Thyroid gland (tissue), 4 donors: Measurements from ENCODE around the gene MCUR1. TPM values are rescaled to one million over a fixed set of nuclear protein-coding genes. Genes with fewer than 3 reads are reported as not detected.
A peak's percentile ranks its signal among the peaks of the same experiment; 100 is the strongest.
"Not testable (repeated sequence)": the region's sequence is repeated elsewhere in the genome, so short reads cannot be mapped to it uniquely, and the experiment has no call there.

ENCODE experiments used
- DNase-seq, 2 donors: peaks; one replicate each; pipeline ENCODE4 v3.0.0-alpha.2; 2019
- H3K27ac ChIP-seq, 3 donors: fragments of 200-600 bp; sonication (generic); 1 replicate in 2 of 3; 2 replicates in 1 of 3; pipeline ENCODE4 v1.5.1; 2016 to 2019; ENCODE audit warnings: mild to moderate bottlenecking in 1 of 3, moderate library complexity in 1 of 3
- H3K27me3 ChIP-seq: fragments of 200-600 bp; sonication (generic); one replicate; pipeline ENCODE4 v1.5.1; 2019
- H3K36me3 ChIP-seq, 2 donors: fragments of 200-600 bp; sonication (generic); one replicate each; pipeline ENCODE4 v1.5.1; 2016 to 2019
- H3K4me1 ChIP-seq, 2 donors: fragments of 200-600 bp; sonication (generic); one replicate each; pipeline ENCODE4 v1.5.1; 2017 to 2019
- H3K4me3 ChIP-seq, 3 donors: fragments of 200-600 bp; sonication (generic); replicated peaks in 1 of 3; 1 replicate in 2 of 3; 2 replicates in 1 of 3; pipeline ENCODE4 v1.5.1; 2016; ENCODE audit warnings: mild to moderate bottlenecking in 1 of 3
- H3K9me3 ChIP-seq: fragments of 200-600 bp; sonication (generic); one replicate; pipeline ENCODE4 v1.5.1; 2017
- POLR2A ChIP-seq, 2 donors: fragments of 450-650 bp; IDR thresholded peaks; one replicate each; pipeline ENCODE4 v1.6.1; 2017; ENCODE audit warnings: antibody characterized with exemption in 2 of 2, mild to moderate bottlenecking in 2 of 2, moderate library complexity in 1 of 2
- WGBS, 2 donors: methylation state at CpG; one replicate each; pipeline ENCODE4 v1.1.5; 2017; 5-methylcytosine and 5-hydroxymethylcytosine counted together
- intact Hi-C: fragments of 100-400 bp; cut with DNase I; formaldehyde crosslinking; loops from one replicate; pipeline ENCODE4 v1.15.1; 2023
- total RNA-seq, 4 donors: library from RNA; depleted of rRNA; stranded (reverse); fragments of >200 nt; gene quantifications; one replicate each; pipeline ENCODE4 v1.2.3, GENCODE V29; 2016
- TF ChIP-seq, protein P1 (sequence below), 6 experiments: fragments of 200-600 bp in 3 of 6; fragments of 450-650 bp in 3 of 6; sonication (generic) in 3 of 6; IDR thresholded peaks; one replicate each; pipeline ENCODE4 v1.5.1; 2016 to 2019; ENCODE audit warnings: antibody characterized with exemption in 6 of 6, mild to moderate bottlenecking in 2 of 6, inconsistent platforms in 1 of 6, moderate library complexity in 1 of 6

The MCUR1 gene
- total RNA-seq, 4 donors from 2014 or later: 22.2 to 30.7 (median 25.5) TPM

DNA sequence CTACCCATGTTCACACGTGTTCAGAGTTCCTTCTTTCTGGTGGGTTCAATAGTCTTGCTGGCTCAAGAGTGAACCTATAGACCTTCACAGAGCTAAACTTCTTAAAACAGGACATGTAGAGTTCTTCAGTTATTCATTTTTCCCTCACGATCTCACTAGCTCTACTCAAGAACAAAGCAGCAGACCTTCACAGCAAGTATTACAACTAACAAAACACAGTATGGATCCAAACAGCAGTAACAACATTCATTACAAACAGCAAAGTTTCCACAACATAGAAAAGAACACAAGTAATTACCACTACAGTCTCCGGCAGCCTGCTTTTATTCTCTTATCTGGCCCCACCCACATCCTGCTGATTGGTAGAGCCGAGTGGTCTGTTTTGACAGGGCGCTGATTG is 39.5 kb upstream of the MCUR1 start:
- TF ChIP-seq POLR2A (IDR thresholded peaks at IDR 0.05): no peak
- TF ChIP-seq, protein P1, sequence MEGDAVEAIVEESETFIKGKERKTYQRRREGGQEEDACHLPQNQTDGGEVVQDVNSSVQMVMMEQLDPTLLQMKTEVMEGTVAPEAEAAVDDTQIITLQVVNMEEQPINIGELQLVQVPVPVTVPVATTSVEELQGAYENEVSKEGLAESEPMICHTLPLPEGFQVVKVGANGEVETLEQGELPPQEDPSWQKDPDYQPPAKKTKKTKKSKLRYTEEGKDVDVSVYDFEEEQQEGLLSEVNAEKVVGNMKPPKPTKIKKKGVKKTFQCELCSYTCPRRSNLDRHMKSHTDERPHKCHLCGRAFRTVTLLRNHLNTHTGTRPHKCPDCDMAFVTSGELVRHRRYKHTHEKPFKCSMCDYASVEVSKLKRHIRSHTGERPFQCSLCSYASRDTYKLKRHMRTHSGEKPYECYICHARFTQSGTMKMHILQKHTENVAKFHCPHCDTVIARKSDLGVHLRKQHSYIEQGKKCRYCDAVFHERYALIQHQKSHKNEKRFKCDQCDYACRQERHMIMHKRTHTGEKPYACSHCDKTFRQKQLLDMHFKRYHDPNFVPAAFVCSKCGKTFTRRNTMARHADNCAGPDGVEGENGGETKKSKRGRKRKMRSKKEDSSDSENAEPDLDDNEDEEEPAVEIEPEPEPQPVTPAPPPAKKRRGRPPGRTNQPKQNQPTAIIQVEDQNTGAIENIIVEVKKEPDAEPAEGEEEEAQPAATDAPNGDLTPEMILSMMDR (IDR thresholded peaks at IDR 0.05): no peak
- no peaks in the 10 kb centered on the region for H3K4me1 ChIP-seq
- 82 to 91% methylated on average over 5 of the region's 5 CpGs for WGBS, 2 donors

DNA sequence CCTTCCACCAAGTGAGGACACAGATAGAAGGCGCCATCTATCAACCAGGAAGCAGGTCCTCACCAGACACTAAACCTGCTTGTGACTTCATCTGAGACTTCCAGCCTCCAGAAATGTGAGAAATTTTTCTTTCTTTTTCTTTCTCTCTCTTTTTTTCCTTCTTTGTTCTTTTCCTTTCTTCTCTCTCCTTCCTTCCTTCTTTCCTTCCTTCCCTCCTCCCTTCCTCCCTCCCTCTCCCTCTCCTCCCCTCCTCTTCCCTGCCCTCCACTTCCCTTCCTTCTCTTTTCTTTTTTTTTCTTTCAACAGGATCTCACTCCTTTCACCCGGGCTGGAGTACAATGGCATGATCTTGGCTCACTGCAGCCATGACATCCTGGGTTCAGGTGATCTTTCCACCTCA is 37.4 kb upstream of the MCUR1 start:
- Histone ChIP-seq H3K27me3 (no peaks in the 10 kb centered on the region), H3K27ac (no peak overlapping the region), H3K36me3 (no peaks in the 10 kb centered on the region), H3K9me3 (no peaks in the 10 kb centered on the region), H3K4me3 (no peak overlapping the region), H3K4me1 (no peaks in the 10 kb centered on the region)
- WGBS, 2 donors: 81 to 89% methylated on average over 2 of the region's 2 CpGs
- intact Hi-C loops: no loop called here
- no peak for DNase-seq
- TF ChIP-seq POLR2A (IDR thresholded peaks at IDR 0.05): no peak
- TF ChIP-seq, protein P1 (IDR thresholded peaks at IDR 0.05): no peak

More for the DNA sequence above, 39.5 kb upstream of the MCUR1 start:
- H3K36me3 ChIP-seq: no peaks in the 10 kb centered on the region
- no peak overlapping the region for H3K27ac ChIP-seq
- no peaks in the 10 kb centered on the region for H3K9me3 ChIP-seq
- H3K4me3 ChIP-seq: no peak overlapping the region
- intact Hi-C loops: no loop called here
- H3K27me3 ChIP-seq: no peaks in the 10 kb centered on the region
- no peak for DNase-seq

DNA sequence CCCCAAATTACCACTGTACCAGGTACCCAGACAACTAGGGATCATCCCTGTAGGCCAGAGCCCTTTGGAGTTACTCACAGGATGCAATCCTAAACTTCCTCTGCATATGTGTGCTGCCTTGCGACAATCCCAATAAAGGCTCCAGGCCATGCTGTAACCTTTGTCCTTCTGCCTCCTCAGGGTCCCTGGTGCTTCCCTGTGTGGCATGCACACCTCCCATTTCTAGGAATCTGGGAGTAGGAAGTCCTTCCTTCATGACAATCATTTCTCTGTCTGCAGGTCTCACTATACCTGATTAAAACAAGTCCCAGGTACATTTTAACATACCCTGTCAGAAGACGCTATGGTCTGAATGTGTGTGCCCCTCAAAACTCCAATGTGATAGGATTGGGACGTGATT is 37.0 kb upstream of the MCUR1 start:
- H3K27ac ChIP-seq: no peak overlapping the region
- intact Hi-C loops: no loop called here
- H3K9me3 ChIP-seq: no peaks in the 10 kb centered on the region
- TF ChIP-seq, protein P1 (IDR thresholded peaks at IDR 0.05): no peak
- TF ChIP-seq POLR2A (IDR thresholded peaks at IDR 0.05): no peak
- no peaks in the 10 kb centered on the region for H3K36me3 ChIP-seq
- H3K4me3 ChIP-seq: no peak overlapping the region
- DNase-seq: no peak
- 94 to 95% methylated on average over 3 of the region's 3 CpGs for whole genome bisulfite sequencing, 2 donors
- no peaks in the 10 kb centered on the region for H3K27me3 ChIP-seq
- no peaks in the 10 kb centered on the region for H3K4me1 ChIP-seq

DNA sequence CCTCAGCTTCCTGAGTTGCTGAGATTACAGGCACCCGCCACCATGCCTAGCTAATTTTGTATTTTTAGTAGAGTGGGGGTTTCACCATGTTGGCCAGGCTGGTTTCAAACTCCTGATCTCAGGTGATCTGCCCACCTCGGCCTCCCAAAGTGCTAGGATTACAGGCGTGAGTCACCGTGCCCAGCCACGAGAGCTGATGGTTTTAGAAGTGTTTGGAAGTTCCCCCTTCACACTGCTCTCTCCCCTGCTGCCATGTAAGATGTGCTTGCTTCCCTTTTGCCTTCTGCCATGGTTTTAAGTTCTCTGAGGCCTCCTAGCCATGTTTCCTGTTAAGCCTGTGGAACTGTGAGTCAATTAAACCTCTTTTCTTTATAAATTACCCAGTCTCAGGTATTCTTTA is 36.3 kb upstream of the MCUR1 start:
- WGBS, 2 donors: 94 to 96% methylated on average over 5 of the region's 5 CpGs
- H3K27ac ChIP-seq, DNase-seq, H3K4me3 ChIP-seq, H3K9me3 ChIP-seq, H3K27me3 ChIP-seq, intact Hi-C loops, H3K4me1 ChIP-seq, H3K36me3 ChIP-seq: not testable (repeated sequence)

DNA sequence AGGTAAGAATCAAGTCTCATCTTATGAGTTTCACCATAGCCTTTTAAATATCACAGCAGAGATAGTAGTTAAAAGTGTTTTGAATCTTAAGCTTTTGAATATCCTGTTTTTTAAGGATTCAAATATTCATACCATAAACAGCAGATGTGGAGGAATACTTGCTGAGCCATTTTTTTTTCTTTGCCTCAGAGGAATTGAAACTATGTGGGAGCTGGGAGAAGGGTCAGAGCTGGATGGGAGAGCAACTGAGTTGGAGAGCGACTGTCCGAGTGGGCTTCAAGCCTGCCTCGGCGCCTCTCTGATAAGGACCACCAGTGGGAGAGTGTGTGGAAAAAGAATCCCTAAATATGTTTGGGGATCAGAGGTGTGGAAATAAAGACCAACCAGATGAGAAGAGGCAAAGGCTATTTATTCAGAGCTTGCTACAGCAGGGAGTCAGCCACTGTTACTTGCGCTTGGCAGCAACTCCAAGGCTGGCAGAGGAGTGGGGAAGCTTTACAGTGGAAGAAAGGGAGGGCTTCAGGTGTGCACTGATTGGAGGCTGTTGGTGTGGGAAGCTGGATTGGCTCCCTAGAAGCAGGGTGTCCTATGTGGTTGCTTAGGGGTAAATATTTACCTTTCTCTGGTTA is 34.3 kb upstream of the MCUR1 start:
- Histone ChIP-seq H3K4me1 (no peaks in the 10 kb centered on the region), H3K4me3 (no peak overlapping the region), H3K36me3 (no peaks in the 10 kb centered on the region), H3K27me3 (no peaks in the 10 kb centered on the region), H3K9me3 (no peaks in the 10 kb centered on the region), H3K27ac (no peak overlapping the region)
- peak in 1 of 2 donors; percentile 12 for DNase-seq
- intact Hi-C loops: no loop called here
- TF ChIP-seq, protein P1 (IDR thresholded peaks at IDR 0.05): no peak
- TF ChIP-seq POLR2A (IDR thresholded peaks at IDR 0.05): no peak
- 32 to 51% methylated on average over 5 of the region's 5 CpGs for WGBS, 2 donors
